Stimulated activated CD4-positive, alpha-beta T cell treated with anti-CD3 and anti-CD28 coated beads, Interleukin-4, amount 100 ng/mL, for 4 hours (primary cell): ENCODE results near the gene ZG16B.

Experiments used
- DNase-seq, 2 experiments: peaks; one replicate each; pipeline ENCODE4 v3.0.0-alpha.2; 2020

Gene ZG16B

DNA sequence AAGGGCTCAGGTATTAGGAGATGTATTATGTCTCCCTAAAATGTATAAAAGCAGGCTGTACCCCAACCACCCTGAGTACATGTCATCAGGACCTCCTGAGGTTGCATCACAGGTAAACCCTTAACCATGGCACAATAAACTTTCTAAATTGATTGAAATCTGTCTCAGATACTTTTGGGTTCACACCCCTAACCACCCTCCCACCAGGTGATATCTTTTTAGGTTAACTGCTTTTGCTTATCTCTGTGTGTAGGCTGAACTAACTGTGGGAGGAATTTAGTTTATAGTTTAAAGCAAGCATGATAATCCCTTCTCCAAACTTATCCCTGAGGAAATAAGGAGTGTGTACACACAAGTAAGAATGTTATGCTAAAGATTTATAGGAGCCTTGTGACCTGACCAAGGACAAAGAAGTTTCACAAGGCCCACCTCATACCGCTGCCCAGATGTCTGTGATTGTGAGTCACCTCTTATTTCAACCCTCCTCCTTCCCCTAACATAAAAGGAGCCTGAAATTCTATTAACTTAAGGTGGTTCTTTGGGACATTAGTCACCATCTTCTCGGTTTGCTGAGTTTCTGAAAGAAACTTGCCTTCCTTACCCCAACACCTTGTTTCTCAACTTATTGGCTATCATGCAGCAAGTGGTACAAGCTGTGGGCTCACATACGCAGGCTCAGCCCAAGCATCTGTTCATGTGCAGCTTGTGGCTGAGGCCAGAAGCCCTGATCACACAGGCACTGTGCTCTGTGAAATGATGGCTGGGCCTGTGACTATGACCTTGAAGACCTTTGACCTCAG lies 16.6 kb downstream of the ZG16B start:
- no peak for DNase-seq

DNA sequence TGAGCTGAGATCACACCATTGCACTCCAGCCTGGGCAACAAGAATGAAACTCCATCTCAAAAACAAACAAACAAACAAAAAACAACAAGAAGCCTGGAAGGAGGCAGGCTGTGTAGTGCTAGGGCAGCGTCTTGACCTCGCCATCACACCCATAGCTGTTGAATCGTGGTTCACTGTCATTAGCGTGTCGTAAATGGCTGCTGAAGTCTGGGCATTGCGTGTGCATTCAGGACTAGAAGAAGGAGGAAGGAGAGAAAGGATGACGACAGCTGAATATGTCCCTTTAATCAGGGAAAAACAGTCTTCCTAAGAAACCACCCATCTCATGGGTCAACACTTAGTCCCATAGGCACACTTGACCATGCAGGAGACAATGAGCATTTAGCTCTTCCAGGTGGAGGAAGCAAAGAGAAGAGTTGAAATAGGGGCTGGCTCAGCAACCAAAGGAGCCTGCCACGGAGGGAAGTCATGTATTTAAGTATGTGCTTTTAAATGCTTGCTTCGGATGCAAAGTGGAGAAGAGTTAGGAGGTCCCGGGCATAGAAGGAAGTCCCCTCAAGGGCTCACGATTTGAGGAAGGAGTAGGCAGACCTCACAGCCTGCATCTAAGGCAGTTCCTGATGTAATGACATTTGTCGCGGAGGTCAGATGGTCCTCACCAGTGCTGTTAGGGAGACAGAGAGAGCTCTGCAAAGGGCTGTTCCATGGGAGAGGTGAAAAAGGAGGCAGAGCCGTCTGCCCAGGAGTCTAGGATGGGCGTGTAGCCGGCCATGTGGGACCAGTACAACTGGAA lies 19.0 kb downstream of the ZG16B start:
- DNase-seq, result no peak

DNA sequence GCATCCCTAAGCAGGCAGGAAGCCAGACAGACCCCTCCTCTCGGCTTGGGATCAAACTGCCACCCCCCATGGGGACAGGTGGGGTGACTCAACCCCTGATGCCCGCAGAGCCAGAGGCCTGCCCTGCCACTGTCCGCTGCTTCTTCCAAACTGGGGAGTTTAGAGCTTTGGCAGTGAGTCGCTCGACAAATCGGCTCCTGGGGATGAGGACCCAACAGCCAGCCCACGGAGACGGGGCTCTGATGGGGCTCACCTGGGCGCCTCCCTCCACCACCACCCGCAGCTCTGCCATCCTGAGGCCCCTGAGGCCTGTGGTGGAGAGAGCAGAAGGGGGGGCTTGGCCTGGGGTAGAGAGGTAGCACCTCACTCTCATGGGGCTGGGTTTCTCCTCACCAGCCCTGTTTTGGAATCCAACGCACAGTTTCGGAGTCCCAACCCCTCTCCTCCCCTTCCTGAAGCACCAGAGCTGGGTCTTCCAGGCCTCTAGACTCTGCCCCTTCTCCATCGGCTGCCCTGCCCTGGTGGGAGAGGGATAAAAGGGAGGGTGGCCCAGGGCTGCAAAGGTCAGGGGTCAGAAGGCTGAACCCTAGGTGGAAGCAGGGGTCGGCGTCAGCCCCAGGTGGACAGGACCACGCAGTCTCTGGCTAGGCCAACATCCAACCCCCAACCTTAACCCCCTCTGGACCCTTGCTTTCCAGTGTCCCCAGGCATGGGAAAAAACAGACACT lies 22.1 kb downstream of the ZG16B start:
- no peak for DNase-seq

DNA sequence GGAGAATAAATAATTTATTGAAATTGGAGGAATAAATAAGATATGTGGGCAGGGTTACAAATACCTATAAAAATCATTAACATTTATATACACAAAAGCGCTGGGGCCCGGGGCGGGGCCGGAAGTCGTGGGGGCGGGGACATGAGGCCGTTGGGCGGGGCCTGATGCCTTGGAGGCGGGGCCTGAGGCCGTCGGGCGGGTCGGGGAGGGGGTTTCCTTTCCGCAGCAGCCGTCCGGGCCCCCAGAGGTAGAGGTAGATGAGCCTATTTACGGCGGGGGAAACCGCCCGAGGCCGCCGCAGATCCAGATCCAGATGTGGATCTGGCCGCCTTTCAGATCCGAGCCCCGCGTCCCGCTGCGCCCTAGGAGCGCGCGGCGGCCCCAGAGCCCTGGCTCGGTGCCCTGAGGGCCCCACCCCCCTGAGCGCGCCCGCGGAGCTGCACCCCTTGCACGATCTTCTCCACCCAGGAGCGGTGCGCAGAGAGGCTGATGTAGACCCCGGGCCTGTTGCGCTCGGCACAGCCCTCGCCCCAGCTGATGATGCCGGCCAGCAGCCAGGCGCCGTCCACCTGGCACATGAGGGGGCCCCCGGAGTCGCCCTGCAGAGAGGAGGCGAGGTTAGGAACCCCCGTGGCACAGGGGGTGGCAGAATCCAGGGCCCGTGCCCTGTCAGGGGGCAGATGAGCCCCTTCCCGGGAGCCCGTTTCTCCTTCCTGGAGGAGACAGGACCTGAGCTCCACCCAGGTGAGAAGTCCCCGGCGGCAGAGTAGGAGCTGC lies 22.8 kb downstream of the ZG16B start:
- no peak for DNase-seq

DNA sequence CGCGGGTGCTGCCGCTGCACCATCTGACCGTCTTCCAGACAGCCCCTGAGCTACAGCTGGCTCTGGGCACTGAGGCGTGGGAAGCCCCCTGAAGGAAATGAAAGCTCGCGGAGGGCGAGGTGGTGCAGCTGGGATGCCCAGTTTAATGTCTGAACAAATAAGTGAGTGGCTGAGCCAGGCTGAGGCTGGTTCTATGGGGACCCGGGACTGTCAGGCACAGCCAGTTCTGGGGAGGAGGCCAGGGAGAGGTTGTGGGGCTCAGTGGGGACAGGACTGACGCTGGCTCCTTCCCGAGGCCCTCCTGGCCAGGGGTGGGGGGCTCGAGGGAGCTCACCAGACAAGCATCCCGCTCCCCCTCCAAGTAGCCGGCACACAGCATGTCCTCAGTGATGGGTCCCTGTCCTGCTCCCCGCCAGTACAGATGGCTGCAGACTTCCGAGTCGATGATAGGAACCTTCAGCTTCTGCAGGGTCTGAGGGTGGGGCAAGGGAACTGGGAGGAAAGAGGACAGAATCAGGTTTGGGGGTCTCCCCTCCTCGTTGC lies 23.5 kb downstream of the ZG16B start:
- DNase-seq, result no peak

DNA sequence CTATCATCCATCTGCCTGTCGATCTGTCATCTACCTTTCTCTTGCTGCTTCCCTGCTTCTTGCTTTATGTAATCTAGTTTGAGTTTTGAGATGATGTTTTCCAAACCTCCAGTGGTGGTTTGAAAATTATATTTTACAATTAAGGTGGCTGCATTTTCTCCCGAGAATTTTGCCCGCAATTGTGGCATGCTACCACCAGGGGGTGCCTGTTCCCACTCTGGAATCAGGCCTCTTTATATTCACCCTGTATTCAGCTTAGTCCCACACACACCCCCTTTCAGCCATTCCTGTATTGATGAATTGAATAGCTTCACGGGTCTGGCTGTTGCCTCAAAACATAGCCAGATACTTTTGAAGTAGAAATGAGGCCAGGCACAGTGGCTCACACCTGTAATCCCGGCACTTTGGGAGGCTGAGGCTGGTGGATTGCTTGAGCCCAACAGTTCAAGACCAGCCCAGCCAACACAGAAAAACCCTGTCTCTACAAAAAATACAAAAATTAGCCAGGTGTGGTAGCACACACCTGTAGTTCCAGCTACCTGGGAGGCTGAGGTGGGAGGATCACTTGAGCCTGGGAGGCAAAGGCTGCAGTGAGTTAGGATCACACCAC lies 24.7 kb downstream of the ZG16B start:
- no peak for DNase-seq

DNA sequence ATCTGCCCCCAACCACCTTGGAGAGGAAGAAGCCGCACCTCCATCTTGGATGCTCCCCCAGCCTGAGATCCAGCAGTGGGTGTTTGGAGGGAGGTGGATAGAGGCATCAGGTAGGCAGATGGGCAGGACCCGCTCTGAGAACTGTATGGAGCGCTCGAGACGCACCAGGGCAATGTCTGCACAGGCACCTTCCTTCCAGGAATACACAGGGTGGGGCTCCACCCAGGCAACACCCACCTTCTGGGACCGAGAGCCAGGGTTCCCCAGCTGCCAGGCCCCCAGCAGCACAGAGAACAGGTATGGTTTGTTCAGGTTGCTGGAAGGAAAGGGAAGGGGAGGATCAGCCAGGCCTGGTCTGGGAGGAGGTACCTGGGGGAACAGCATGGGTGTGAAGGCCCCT lies 25.4 kb downstream of the ZG16B start:
- no peak for DNase-seq

DNA sequence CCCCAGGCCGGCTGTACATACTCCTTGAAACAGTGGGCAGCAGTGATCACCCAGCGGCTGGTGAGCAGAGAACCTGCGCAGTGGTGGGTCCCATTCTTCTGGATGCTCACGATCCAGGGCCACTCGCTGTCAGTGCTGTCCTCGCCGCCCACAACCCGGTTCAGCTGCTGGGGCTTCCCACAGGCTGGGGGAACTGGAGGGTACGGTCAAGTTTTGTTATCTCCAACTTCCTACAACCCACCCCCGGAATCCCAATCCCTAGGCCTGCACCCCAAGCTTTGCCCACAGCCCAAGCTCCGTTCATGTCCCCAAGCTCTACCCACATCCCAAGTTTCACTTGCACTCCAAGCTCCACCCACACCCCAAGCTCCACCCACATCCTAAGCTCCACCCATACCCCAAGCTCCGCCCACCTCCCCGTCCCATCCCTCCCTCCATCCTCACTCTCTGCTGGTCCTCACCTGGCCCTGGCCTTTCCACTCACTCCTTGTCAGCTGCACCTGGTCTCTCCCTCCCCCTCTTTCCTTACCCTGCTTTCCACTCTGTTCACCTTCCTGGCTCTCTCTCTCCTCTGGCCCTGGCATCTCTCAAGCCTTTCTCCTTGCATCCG lies 26.1 kb downstream of the ZG16B start:
- DNase-seq, result no peak

DNA sequence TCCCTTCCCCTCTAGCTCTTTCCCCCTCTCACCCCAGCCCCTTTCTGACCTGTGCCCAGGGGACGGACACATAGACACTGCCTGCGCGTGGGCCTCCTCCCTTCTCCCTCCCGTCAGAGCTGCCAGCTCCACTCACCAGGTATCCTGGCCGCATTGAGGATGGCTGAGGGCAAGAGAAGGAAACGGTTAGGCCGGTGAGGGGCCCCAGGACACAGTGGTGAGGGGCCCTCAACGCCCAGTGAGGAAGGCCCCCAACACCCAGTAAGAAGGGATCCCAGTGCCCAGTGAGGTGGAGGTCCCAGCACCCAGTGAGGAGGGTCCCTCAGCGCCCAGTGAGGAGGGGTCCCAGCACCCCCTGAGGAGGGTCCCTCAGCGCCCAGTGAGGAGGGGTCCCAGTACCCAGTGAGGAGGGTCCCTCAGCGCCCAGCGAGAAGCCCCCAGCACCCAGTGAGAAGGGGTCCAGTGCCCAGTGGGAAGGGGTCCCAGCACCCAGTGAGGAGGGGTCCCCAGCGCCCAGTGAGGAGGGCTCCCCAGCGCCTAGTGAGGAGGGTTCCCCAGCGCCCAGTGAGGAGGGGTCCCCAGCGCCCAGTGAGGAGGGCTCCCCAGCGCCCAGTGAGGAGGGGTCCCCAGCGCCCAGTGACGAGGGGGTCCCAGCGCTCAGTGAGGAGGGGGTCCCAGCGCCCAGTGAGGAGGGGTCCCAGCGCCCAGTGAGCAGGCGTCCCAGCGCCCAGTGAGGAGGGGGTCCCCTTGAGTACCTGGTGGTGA lies 26.8 kb downstream of the ZG16B start:
- no peak for DNase-seq

DNA sequence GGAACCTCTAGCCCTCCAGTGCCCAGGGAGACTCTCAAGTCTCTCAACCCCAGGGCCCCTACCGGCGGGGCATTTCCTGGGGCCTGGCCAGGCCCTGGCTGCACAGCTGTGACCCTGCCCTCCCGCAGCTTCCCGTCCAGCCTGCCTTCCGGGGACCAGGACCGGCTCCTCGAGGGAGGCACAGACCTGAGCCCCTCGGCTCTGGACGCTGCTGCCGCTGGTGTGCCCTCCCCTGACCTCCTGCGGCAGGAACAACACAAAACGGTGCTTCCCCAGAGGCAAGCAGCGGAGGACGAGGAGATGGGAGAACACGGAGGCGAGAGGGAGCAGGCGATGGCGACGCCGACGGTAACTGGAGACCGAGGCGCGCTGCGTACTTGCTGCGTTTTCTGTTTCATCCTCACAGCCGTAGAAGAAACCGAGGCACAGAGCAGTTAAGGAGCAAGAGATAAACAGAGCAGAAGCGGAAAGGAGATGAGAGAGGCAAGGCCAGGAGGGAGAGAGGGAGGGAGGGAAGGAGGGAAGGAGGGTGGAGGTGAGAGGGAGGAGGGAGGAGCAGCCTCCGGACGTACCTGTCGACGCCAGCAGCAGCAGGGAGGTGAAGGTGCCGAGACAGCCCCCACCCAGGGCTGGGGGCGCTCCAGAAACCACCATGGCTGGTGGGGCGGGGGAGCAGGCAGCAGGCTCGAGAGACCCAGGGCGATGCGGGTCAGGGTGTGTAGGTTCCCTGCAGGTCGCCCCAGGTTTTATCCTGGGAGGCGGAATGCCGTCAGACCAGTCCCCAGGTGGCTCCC lies 27.5 kb downstream of the ZG16B start, which contains the start of gene PRSS22:
Gene PRSS22 (minus strand): TSS at position 720 of the 794 bp plus-strand sequence. CDS start 66 bp downstream, at position 654.
- no peak for DNase-seq

DNA sequence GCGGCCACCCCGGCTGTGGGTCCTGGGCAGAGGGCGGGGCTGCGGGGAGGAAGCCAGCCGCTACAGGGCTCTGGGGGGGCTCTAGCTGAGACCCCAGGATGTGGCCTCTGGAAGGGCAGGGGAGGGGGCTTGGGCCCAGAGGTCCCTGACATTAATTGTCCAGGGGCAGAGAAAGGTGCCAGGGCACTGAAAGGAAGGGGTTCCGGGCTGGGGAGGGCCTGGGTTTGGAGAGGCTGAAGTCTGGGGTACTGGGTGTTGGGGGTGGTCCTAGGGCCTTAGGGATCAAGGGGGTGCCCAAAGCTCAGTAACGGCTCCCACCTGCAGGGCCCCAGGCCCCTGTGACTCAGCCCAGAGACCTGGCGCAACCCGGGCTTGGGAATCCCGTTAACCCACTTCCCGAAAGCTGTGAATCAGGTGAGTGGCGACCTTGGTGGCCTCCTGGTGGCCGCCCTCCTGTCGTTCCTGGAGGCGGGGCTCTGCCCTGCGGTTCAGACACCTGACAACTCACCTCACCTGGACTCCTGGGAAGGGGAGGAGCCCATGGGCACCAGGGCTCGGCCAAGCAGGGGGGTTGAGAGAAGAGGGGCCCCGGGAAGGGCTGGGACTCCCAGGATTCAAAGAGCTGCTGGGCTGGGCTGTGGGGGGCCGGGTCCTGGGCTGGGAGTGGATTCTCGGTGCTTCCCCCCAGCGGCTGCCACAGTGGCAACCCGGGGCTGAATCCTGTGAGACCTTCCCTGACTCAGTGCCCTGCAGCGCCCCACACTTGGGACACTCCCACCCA lies 28.3 kb downstream of the ZG16B start:
- DNase-seq, result no peak

DNA sequence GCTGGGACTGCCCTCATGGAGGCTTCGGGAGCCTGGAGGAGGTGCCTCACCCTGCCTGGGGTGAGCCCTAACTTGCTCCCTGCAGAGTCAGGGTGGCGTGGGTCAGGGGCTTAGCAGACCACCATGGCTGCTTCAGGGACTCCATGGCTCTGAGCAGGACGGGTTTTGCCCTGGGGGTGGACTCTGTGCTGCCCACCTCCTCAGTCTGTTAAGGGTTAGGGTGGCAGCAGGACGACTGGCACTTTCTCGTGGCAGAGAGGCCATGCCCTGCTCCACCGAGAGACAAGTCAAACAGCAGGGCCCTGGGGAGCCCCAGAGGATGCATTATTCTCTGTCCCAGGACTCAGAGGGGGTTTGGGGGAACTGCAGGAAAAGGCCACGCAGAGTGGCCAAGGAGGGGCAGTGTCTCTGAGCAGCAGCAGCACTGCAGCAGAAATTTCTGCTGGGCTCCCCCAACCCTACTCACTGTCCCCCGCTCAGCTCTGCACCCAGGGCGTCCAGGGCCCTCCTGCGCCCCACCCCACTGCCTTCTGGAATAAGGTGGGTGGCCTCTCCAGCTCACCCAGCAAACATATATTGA lies 29.7 kb downstream of the ZG16B start:
- no peak for DNase-seq

DNA sequence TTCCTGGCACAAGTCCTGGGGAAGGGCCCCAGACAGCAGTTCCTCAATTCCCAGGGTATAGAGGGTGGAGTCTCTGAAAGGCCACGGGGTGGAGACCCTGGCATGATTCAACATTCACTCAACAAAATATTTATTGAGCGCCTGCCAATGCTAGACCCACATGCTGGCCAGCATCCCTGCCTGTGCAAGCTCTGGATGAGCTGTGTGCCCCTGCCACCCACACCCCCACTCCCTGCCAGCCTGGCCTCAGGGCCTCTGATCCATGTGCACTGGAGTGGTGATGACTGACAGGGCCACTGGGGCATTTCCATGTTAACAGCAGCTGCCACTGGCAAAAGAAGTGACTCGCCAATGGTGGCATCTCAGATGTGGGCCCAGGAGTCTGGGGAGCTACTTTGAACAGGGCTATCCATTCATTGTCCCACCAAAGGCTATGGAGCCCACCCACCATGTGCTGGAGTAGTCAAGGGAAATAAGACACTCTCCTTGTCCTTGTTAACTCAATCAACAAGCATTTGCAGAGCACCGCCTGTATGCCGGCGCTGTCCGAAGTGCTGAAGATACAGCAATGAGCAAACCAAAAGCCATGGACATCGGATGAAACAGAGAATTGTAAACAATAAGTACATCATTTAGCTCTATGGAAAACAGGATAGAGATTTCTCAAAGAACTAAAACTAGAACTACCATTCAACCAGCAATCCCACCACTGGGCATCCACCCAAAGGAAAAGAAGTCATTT lies 30.9 kb downstream of the ZG16B start:
- no peak for DNase-seq

DNA sequence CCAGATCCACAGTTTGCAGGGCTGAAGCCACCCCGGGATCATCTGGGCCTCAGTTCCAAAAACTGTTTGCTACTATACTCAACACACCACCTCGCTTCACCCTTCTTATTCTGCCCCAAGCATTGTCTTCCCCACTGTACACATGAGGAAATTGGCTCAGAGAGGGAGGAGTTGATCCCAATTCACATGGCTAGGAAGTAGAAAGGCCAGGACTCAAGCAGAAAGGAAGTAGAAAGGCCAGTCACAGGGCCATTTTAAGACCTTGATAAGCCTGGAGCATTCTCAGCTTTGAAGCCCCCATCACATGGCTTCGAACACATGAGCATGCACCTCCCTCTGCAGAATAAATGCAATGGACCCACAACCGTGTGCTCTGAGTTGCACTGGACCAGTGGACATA lies 35.5 kb downstream of the ZG16B start:
- no peak for DNase-seq

DNA sequence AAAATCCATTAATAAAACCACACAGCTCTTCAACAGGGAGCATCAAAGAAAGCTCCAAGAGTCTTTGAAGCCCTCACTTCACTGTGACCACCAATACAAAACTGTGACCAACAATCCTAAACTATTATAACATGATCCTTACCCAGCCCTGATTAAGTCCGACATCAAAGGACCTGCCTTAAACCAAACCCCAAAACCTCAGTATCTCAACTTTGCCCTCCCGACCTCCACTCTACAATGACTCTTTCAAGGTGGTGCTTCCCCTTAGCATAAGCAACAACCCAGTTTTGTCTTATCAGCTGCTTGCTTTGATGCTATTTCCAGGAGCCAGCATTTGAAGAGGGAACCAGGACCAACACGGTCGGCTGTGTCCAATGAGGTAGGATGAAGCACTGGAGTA lies 36.3 kb downstream of the ZG16B start:
- DNase-seq, result no peak

DNA sequence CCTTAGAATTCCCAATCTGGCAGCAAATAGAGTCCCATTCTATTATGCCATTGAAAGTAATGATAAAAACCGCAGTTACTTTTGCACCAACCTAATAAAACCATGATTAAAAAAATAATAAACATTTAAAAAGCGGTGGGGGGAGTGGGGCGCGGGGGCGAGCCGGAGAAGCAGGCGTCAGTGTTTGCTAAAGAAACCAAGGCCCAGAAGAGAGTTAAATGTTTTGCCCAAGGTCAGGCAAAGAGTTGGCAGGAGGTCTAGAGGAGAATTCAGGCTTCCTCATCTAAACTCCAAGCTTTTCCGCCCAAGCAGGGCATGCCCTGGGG lies 37.5 kb downstream of the ZG16B start:
- DNase-seq, result no peak

DNA sequence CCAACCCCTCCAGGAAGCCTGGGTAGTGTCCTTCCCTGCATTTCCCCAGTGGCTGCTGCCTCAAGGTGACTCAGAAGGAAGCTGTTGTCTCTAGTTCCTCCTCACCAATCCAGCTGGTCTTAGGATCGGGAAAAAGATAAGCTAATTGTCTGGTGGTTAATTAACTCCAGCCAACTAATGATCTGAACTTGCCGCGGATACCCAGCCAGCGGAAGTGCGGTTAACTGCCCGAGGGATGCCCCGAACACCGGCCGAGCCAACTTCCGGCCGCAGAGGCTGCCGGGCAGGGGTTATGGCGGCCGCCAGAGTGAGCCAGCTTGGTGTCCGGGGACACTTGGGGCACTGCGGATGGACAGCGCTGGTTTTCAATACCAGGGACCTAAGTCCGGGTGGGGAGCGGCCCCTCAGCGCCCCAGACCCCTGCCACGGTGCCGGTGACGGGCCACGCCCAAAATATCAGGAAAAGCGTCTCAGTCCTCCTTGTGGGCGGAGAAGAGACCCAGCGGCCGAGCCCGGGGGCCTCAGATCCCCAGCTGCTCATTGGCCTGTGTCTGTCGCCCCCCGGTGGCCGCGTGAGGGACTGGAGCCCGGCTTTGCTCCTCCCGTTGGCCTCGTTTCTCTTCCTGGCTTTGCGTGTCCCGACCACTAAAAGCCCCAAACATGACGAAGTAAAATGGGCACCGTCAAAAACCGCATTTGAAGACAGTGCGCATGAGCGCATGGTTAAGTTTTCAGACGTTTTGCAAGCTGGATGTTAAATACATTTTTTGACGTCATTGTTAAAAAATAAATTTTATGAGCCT lies 38.1 kb downstream of the ZG16B start:
- peak; percentile 86 to 95 for DNase-seq
